ENCODE results near the gene PDZRN3. TPM values are rescaled to one million over a fixed set of nuclear protein-coding genes. Genes with fewer than 3 reads are reported as not detected.
A peak's percentile ranks its signal among the peaks of the same experiment; 100 is the strongest.

Gene PDZRN3
- total RNA-seq, 4 donors from 2014 or later: 87.3 to 268 (median 107) TPM

- H3K36me3 ChIP-seq: no peaks in the 10 kb centered on the region
- no peak overlapping the region for H3K4me3 ChIP-seq
- no peak for DNase-seq
- peaks cover 0 to 20% of the 10 kb centered on the region in 2 donors for H3K4me1 ChIP-seq
- H3K27ac ChIP-seq: no peak overlapping the region
- TF ChIP-seq, protein P1, sequence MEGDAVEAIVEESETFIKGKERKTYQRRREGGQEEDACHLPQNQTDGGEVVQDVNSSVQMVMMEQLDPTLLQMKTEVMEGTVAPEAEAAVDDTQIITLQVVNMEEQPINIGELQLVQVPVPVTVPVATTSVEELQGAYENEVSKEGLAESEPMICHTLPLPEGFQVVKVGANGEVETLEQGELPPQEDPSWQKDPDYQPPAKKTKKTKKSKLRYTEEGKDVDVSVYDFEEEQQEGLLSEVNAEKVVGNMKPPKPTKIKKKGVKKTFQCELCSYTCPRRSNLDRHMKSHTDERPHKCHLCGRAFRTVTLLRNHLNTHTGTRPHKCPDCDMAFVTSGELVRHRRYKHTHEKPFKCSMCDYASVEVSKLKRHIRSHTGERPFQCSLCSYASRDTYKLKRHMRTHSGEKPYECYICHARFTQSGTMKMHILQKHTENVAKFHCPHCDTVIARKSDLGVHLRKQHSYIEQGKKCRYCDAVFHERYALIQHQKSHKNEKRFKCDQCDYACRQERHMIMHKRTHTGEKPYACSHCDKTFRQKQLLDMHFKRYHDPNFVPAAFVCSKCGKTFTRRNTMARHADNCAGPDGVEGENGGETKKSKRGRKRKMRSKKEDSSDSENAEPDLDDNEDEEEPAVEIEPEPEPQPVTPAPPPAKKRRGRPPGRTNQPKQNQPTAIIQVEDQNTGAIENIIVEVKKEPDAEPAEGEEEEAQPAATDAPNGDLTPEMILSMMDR (IDR thresholded peaks at IDR 0.05): no peak
- no peak for TF ChIP-seq POLR2A (IDR thresholded peaks at IDR 0.05)
- H3K9me3 ChIP-seq: no peaks in the 10 kb centered on the region
- intact Hi-C loops (cut with DNase I; ENCODE audit: low total_unique reads): loop anchor here (5.0 kb wide), 1 partner anchor 983 kb away; no protein-coding TSS in a partner anchor
- no peaks in the 10 kb centered on the region for H3K27me3 ChIP-seq
Observed at GRCh38 chr3:73449774-73450173, 175.0 kb downstream of the PDZRN3 start.

GRCh38 chr3:73448761-73449301 is 175.9 kb downstream of the PDZRN3 start:
- intact Hi-C loops (cut with DNase I; ENCODE audit: low total_unique reads): loop anchor here (5.0 kb wide), 1 partner anchor 983 kb away; no protein-coding TSS in a partner anchor
- H3K4me1 ChIP-seq: peaks cover 0 to 20% of the 10 kb centered on the region in 2 donors
- no peaks in the 10 kb centered on the region for H3K36me3 ChIP-seq
- H3K4me3 ChIP-seq: no peak overlapping the region
- peak overlapping the region in 1 of 2 donors; percentile 16 for H3K27ac ChIP-seq
- H3K9me3 ChIP-seq: no peaks in the 10 kb centered on the region
- H3K27me3 ChIP-seq: no peaks in the 10 kb centered on the region
- DNase-seq: no peak
- TF ChIP-seq, protein P1 (IDR thresholded peaks at IDR 0.05): no peak
- no peak for TF ChIP-seq POLR2A (IDR thresholded peaks at IDR 0.05)

GRCh38 chr3:73448041-73448440 is 176.7 kb downstream of the PDZRN3 start:
- Histone ChIP-seq H3K9me3 (no peaks in the 10 kb centered on the region), H3K4me3 (no peak overlapping the region), H3K4me1 (peaks cover 0 to 20% of the 10 kb centered on the region in 2 donors), H3K36me3 (no peaks in the 10 kb centered on the region), H3K27ac (peak overlapping the region in 1 of 2 donors; percentile 20), H3K27me3 (no peaks in the 10 kb centered on the region)
- no peak for DNase-seq
- intact Hi-C loops (cut with DNase I; ENCODE audit: low total_unique reads): loop anchor here (5.0 kb wide), 1 partner anchor 984 kb away; no protein-coding TSS in a partner anchor
- TF ChIP-seq, protein P1 (IDR thresholded peaks at IDR 0.05): no peak
- TF ChIP-seq POLR2A (IDR thresholded peaks at IDR 0.05): no peak

- Histone ChIP-seq H3K4me3 (no peak overlapping the region), H3K27me3 (no peaks in the 10 kb centered on the region), H3K9me3 (no peaks in the 10 kb centered on the region), H3K36me3 (no peaks in the 10 kb centered on the region), H3K4me1 (peaks cover 0 to 20% of the 10 kb centered on the region in 2 donors), H3K27ac (no peak overlapping the region)
- TF ChIP-seq POLR2A (IDR thresholded peaks at IDR 0.05): no peak
- TF ChIP-seq, protein P1 (IDR thresholded peaks at IDR 0.05): no peak
- no peak for DNase-seq
- intact Hi-C loops (cut with DNase I; ENCODE audit: low total_unique reads): loop anchor here (5.0 kb wide), 1 partner anchor 985 kb away; no protein-coding TSS in a partner anchor
Observed at GRCh38 chr3:73447111-73447510, 177.6 kb downstream of the PDZRN3 start.

- intact Hi-C loops (cut with DNase I; ENCODE audit: low total_unique reads): loop anchor here (5.0 kb wide), 1 partner anchor 986 kb away; no protein-coding TSS in a partner anchor
- no peak overlapping the region for H3K27ac ChIP-seq
- DNase-seq: no peak
- H3K9me3 ChIP-seq: no peaks in the 10 kb centered on the region
- H3K27me3 ChIP-seq: no peaks in the 10 kb centered on the region
- TF ChIP-seq POLR2A (IDR thresholded peaks at IDR 0.05): no peak
- TF ChIP-seq, protein P1 (IDR thresholded peaks at IDR 0.05): no peak
- H3K4me3 ChIP-seq: no peak overlapping the region
- H3K36me3 ChIP-seq: no peaks in the 10 kb centered on the region
- peaks cover 0 to 17% of the 10 kb centered on the region in 2 donors for H3K4me1 ChIP-seq
Observed at GRCh38 chr3:73446467-73447110, 178.2 kb downstream of the PDZRN3 start.
